Measurements from ENCODE around the gene EVX2.

EVX2 gene

GRCh38 chr2:176106581-176107539 lies 23.1 kb upstream of the EVX2 start, which contains the start of gene HOXD11 (continued):
- TF ChIP-seq PRDM6 (tag by site-specific recombination; IDR thresholded peaks at IDR 0.05) (peak; percentile 75), ZNF174 (tag by site-specific recombination; IDR thresholded peaks at IDR 0.05) (no peak), ZBTB26 (tag by site-specific recombination; optimal IDR thresholded peaks at IDR 0.05) (peak; percentile 88), GLIS2 (tag by site-specific recombination; IDR thresholded peaks at IDR 0.05) (peak; percentile 81), ZFP3 (tag by site-specific recombination; IDR thresholded peaks at IDR 0.05; ENCODE audit: low read depth) (no peak), KLF1 (tag by site-specific recombination; IDR thresholded peaks at IDR 0.05) (0 out of 2 replicates have a peak, but pooled peaks have one; percentile 40), ZNF768 (tag by site-specific recombination; IDR thresholded peaks at IDR 0.05) (no peak), ZFP37 (tag by site-specific recombination; IDR thresholded peaks at IDR 0.05) (peak; percentile 85; the same call in 1 of the 2 replicates), ZNF398 (tag by site-specific recombination; IDR thresholded peaks at IDR 0.05) (peak; percentile 99), ZNF747 (tag by site-specific recombination; IDR thresholded peaks at IDR 0.05) (no peak), ZNF121 (tag by site-specific recombination; IDR thresholded peaks at IDR 0.05) (no peak), ZNF596 (tag by site-specific recombination; IDR thresholded peaks at IDR 0.05) (peak; percentile 50; the same call in 1 of the 2 replicates), ZNF157 (tag by site-specific recombination; IDR thresholded peaks at IDR 0.05) (no peak), ZNF521 (tag by site-specific recombination; IDR thresholded peaks at IDR 0.05) (no peak), ZNF10 (tag by site-specific recombination; IDR thresholded peaks at IDR 0.05) (no peak; the same call in 1 of the 2 replicates), ZNF626 (tag by site-specific recombination; IDR thresholded peaks at IDR 0.05) (no peak), ZNF18 (tag by site-specific recombination; IDR thresholded peaks at IDR 0.05) (peak; percentile 13; the same call in 1 of the 2 replicates), ZNF514 (tag by site-specific recombination; IDR thresholded peaks at IDR 0.05) (no peak), ZFP69B (tag by site-specific recombination; IDR thresholded peaks at IDR 0.05) (peak; percentile 53), ZNF558 (tag by site-specific recombination; IDR thresholded peaks at IDR 0.05) (no peak), ZNF529 (tag by site-specific recombination; IDR thresholded peaks at IDR 0.05; ENCODE audit: insufficient replicate concordance) (no peak), ZNF155 (tag by site-specific recombination; IDR thresholded peaks at IDR 0.05) (no peak), ZNF548 (tag by site-specific recombination; IDR thresholded peaks at IDR 0.05) (no peak), PATZ1 (tag by site-specific recombination; IDR thresholded peaks at IDR 0.05) (no peak; the same call in none of the 2 replicates), ZNF184 (tag by site-specific recombination; IDR thresholded peaks at IDR 0.05) (0 out of 2 replicates have a peak, but pooled peaks have one; percentile 29), ZNF610 (tag by site-specific recombination; IDR thresholded peaks at IDR 0.05; ENCODE audit: borderline replicate concordance) (no peak; the same call in 1 of the 2 replicates), SCRT1 (tag by site-specific recombination; IDR thresholded peaks at IDR 0.05; ENCODE audit: borderline replicate concordance) (peak; percentile 80; the same call in 1 of the 2 replicates), ZSCAN30 (tag by site-specific recombination; IDR thresholded peaks at IDR 0.05) (peak; percentile 97)
